RWPE2 (cell line): ENCODE measurements around the gene MYO1F.
A peak's percentile ranks its signal among the peaks of the same experiment; 100 is the strongest.

Experiments
- ATAC-seq: fragments of 200-7000 bp; cut with Tn5 transposase; 3 replicates; pipeline ENCODE4 v1.9.1; 2021; ENCODE audit warnings: low read depth
- DNase-seq: peaks from one replicate; pipeline ENCODE4 v3.0.0-alpha.2; 2020; ENCODE audit warnings: low spot score
- H3K27ac ChIP-seq: fragments of 450-650 bp; 2 replicates; pipeline ENCODE4 v1.5.1; 2017; ENCODE audit warnings: mild to moderate bottlenecking; ENCODE audit not compliant: poor library complexity, severe bottlenecking
- H3K27me3 ChIP-seq: fragments of 250-450 bp; sonication (Bioruptor Pico); 2 replicates; pipeline ENCODE4 v1.5.1; 2021; ENCODE audit warnings: mild to moderate bottlenecking, moderate library complexity; ENCODE audit not compliant: insufficient read depth, poor library complexity, severe bottlenecking
- H3K36me3 ChIP-seq: fragments of 250-450 bp; sonication (Bioruptor Pico); 2 replicates; pipeline ENCODE4 v1.5.1; 2020; ENCODE audit warnings: low read depth, mild to moderate bottlenecking, moderate library complexity
- H3K4me1 ChIP-seq: fragments of 250-450 bp; sonication (Bioruptor Pico); 2 replicates; pipeline ENCODE4 v1.5.1; 2021; ENCODE audit warnings: mild to moderate bottlenecking, moderate library complexity; ENCODE audit not compliant: insufficient read depth, poor library complexity, severe bottlenecking
- H3K4me3 ChIP-seq: fragments of 250-450 bp; sonication (Bioruptor Pico); 2 replicates; pipeline ENCODE4 v1.5.1; 2021; ENCODE audit warnings: mild to moderate bottlenecking, moderate library complexity; ENCODE audit not compliant: severe bottlenecking
- H3K9me3 ChIP-seq: fragments of 250-450 bp; sonication (Bioruptor Pico); 2 replicates; pipeline ENCODE4 v1.5.1; 2021; ENCODE audit warnings: mild to moderate bottlenecking, moderate library complexity; ENCODE audit not compliant: severe bottlenecking
- TF ChIP-seq, protein P1 (sequence below): fragments of 450-650 bp; IDR thresholded peaks from one replicate; pipeline ENCODE4 v1.5.1; 2017; ENCODE audit warnings: mild to moderate bottlenecking, moderate library complexity; ENCODE audit not compliant: poor library complexity, severe bottlenecking

MYO1F gene

DNA sequence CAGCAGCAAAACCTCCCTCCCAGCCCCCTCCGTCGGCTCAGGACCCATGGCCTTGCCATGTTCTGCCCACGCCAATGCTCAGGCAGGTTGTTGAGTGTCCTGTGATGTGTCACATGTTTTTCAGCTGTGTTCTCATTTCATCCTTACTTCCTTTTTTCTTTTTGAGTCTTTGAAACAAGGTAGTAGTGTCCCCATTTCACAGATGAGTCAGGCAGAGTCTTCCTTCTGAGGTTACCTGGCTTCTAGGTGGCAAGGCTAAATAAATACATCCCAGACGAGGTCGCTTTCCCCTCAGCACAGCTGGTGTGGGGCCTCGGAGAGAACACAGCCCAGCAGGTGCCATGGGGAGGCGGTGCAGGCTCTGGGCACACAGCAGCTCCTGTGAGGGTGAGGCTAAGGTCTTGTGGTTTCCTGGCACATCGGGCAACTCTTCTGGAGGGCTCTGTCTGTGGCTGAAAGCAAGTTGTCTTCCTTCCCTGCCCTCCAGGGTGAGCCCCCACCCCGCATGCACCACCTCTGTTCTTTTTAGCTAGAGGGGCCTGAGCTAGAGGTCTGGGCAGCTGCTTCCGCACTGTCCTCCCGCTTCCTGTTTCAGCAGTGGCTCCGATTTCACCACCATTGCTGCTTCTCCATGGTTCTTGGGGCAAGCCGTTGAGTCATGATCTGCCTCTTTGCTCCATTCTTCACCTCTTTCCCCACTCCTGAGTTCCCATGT is 89.9 kb downstream of the MYO1F start:
- H3K9me3 ChIP-seq: no peaks in the 10 kb centered on the region
- TF ChIP-seq, protein P1, sequence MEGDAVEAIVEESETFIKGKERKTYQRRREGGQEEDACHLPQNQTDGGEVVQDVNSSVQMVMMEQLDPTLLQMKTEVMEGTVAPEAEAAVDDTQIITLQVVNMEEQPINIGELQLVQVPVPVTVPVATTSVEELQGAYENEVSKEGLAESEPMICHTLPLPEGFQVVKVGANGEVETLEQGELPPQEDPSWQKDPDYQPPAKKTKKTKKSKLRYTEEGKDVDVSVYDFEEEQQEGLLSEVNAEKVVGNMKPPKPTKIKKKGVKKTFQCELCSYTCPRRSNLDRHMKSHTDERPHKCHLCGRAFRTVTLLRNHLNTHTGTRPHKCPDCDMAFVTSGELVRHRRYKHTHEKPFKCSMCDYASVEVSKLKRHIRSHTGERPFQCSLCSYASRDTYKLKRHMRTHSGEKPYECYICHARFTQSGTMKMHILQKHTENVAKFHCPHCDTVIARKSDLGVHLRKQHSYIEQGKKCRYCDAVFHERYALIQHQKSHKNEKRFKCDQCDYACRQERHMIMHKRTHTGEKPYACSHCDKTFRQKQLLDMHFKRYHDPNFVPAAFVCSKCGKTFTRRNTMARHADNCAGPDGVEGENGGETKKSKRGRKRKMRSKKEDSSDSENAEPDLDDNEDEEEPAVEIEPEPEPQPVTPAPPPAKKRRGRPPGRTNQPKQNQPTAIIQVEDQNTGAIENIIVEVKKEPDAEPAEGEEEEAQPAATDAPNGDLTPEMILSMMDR: no peak
- no peak overlapping the region for H3K27ac ChIP-seq
- DNase-seq (no peak), ATAC-seq (no peak)
- peaks cover 67% of the 10 kb centered on the region for H3K36me3 ChIP-seq
- no peak overlapping the region for H3K4me3 ChIP-seq
- H3K4me1 ChIP-seq: peaks cover 11% of the 10 kb centered on the region
- H3K27me3 ChIP-seq: no peaks in the 10 kb centered on the region

DNA sequence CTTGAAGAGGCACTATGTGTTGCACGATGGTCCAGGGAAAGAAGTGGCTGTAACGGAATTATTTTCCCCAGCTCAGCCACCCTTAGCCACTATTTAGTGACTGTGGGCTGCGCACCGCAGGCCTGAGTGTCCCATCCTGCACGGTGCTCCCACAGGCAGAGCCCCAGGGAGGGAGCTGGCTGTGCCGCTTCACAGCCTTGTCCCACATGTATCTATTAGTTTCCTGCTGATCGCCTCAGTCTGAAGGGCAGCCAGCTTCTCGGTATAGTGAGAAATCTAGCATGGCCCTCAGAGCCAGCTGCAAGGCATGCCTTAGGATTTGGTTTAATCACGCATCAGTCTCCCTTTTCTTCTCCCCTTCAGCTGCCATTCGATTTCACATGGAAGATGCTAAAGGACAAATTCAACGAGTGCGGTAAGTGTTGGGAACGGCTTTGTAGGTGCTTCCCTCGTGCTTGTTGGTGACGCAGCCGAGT is 90.5 kb downstream of the MYO1F start:
- no peak for ATAC-seq
- Histone ChIP-seq H3K27me3 (no peaks in the 10 kb centered on the region), H3K36me3 (peaks cover 70% of the 10 kb centered on the region), H3K4me1 (peaks cover 11% of the 10 kb centered on the region), H3K4me3 (no peak overlapping the region), H3K27ac (no peak overlapping the region), H3K9me3 (no peaks in the 10 kb centered on the region)
- TF ChIP-seq, protein P1: no peak
- DNase-seq: no peak

DNA sequence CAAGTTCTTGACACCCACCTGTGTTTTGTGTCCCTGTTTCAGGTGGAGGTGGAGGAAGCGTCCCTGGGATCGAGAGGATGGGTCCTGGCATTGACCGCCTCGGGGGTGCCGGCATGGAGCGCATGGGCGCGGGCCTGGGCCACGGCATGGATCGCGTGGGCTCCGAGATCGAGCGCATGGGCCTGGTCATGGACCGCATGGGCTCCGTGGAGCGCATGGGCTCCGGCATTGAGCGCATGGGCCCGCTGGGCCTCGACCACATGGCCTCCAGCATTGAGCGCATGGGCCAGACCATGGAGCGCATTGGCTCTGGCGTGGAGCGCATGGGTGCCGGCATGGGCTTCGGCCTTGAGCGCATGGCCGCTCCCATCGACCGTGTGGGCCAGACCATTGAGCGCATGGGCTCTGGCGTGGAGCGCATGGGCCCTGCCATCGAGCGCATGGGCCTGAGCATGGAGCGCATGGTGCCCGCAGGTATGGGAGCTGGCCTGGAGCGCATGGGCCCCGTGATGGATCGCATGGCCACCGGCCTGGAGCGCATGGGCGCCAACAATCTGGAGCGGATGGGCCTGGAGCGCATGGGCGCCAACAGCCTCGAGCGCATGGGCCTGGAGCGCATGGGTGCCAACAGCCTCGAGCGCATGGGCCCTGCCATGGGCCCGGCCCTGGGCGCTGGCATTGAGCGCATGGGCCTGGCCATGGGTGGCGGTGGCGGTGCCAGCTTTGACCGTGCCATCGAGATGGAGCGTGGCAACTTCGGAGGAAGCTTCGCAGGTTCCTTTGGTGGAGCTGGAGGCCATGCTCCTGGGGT is 91.5 kb downstream of the MYO1F start:
- ATAC-seq (no peak), DNase-seq (no peak)
- Histone ChIP-seq H3K27me3 (no peaks in the 10 kb centered on the region), H3K36me3 (peaks cover 78% of the 10 kb centered on the region), H3K9me3 (no peaks in the 10 kb centered on the region), H3K4me1 (peaks cover 16% of the 10 kb centered on the region), H3K4me3 (no peak overlapping the region), H3K27ac (no peak overlapping the region)
- TF ChIP-seq, protein P1: no peak

DNA sequence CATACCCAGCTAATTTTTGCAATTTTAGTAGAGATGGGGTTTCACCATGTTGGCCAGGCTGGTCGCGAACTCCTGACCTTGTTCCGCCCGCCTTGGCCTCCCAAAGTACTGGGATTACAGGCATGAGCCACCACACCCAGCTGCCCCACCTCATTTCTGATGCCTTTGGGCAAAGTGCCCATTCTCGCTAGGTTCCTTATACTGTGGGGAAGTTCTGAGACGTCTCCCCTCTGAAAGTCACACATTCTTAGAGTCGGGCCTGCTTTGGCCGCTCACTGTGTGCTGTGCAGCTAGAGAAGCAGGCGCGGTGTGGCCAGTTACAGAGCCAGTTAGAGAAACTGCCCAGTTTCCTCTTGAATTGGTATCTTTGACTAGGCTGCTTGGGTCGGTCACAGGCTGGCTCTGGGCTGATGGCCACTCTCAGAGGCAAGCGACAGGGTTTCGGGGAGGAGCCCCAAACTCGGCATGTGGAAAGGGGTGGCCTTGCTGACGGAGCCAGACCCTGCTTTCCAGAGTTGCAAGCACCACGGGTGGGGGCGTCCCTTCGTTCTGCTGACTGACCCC is 92.8 kb downstream of the MYO1F start:
- no peaks in the 10 kb centered on the region for H3K27me3 ChIP-seq
- H3K27ac ChIP-seq: no peak overlapping the region
- no peaks in the 10 kb centered on the region for H3K9me3 ChIP-seq
- H3K4me1 ChIP-seq: peaks cover 11% of the 10 kb centered on the region
- peaks cover 83% of the 10 kb centered on the region for H3K36me3 ChIP-seq
- no peak for ATAC-seq
- TF ChIP-seq, protein P1: no peak
- H3K4me3 ChIP-seq: no peak overlapping the region
- peak; percentile 34 for DNase-seq
